HG02840 (cell line): ENCODE measurements around the gene SHE.
"Not testable (repeated sequence)": the region's sequence is repeated elsewhere in the genome, so short reads cannot be mapped to it uniquely, and the experiment has no call there.

Source experiments
- ATAC-seq: cut with Tn5 transposase; IDR thresholded peaks from one replicate; pipeline ENCODE4 v1.9.1; 2021; ENCODE audit warnings: mild to moderate bottlenecking, moderate library complexity, moderate number of reproducible peaks; ENCODE audit not compliant: unreplicated experiment, low FRiP score

Gene SHE

DNA sequence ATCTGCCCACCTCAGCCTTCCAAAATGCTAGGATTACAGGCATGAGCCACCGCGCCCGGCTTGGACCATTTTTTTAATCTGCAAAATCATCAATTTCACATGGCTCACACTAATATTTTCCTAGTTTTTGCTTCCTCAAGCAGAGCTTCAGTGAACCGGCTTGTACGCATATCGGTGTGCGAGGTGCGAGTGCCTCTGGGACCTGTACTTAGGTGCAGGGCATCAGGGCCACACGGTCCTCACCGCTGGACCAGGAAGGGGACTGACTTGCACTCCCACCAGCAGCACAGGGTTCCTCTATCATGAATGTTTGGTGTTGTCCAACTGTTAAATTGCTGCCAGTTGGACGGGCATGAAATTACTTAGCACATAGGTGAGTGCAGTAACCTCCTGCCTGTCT lies 15.4 kb upstream of the SHE start:
- no peak for ATAC-seq

DNA sequence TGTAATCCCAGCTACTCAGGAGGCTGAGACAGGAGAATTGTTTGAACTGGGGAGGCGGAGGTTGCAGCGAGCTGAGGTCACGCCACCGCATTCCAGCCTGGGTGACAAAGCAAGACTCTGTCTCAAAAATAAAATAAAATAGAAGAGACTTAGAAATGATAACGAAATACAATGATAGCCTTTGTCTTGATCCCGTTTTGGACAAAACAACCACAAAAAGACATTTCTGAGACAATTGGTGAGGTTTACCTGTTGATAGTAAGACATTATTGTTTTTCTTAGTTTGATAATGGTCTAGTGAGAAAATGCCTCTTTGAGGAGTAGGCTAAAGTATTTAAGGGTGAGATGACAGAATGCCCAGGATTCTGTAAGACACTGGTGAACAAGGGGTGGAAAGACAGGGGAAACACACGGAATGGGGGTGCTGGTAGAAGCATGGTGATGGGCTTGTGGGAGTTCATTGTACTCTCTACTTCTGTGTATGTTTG lies 11.9 kb upstream of the SHE start:
- no peak for ATAC-seq

DNA sequence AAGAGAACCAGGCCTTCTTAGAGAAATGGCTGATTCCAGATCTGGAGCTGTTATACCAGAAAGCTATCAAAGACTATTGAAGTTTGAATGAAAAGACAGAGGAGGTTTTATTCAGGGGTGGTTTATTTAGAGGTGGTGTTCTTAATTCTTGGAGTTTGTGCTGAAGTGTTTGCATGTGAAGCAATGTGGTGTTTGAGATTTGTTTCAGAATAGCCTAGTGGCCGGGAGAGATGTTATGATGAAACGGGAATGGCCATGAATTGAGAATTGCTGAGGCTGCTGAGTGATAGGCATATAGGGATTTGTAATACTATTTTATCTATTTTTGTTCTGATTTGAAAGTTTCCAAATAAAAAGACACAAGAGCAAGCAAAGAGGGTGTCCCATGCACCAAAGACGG lies 10.5 kb upstream of the SHE start:
- ATAC-seq, result no peak

DNA sequence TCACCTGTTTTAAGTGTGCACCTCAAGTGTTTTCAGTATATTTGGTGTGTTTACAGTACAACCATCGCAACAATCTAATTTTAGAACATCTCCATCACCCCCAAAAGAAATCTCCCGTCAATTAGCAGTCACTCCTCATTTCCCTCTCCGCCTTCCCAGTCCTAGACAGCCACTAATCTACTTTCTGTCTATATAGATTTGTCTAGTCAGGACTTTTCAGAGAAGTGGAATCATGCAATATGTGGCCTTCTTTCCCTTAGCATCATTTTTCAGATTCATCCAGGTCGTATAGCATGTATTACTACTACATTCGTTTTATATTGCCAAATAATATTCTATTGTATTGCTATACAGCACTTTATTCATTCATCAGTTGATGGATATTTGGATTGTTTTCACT lies 1.7 kb upstream of the SHE start:
- no peak for ATAC-seq

DNA sequence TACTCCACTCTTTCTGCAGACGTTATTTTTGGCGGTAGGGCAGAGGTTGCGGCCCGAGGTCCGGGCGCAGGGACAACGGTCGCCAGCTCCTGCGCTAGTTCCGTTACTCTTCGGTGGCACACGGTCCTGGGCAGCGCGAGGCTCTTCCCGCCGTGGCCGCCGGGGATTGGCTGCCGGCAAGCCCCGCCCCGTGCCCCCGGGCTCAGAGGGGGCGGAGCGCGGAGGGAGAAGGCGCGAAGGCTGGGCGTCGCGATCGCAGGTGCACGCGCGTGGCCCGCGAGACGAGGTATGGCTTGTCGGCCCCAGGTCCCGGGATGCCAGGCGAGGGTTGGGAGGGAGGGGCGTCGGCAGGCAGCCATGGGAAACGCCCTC lies 518 bp upstream of the SHE start:
- no peak for ATAC-seq

DNA sequence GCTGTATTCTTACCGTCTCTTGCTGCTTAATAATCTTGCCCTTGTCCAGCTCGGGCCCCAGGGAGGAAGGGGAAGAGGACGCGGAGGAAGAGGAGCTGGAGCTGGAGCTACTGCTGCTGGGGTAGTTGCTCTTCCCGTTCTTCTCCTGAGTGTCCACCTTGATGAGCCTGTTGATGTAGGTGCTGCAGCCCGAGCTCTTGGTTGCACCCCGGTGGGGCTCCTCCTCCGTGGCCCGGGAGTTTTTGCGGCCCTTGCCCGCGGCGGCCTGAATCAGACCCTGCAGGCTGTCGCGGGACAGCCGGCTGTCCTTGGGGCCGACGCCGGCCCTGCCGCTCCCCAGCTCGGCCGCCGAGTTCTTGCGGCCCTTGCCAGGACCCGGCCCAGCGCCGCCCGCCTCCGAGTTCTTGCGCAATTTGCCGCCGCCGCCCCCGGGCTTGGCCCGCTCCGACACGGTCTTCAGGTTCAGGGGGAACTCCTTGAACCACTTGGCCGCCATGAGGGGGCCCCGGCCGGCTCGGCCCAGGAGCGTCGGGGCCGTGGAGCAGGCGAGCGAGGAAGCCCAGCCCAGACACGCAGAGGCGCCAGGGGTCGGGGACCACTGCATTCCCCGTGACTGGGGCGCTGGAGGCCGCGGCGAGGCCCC lies 668 bp downstream of the SHE start:
- ATAC-seq, result no peak

DNA sequence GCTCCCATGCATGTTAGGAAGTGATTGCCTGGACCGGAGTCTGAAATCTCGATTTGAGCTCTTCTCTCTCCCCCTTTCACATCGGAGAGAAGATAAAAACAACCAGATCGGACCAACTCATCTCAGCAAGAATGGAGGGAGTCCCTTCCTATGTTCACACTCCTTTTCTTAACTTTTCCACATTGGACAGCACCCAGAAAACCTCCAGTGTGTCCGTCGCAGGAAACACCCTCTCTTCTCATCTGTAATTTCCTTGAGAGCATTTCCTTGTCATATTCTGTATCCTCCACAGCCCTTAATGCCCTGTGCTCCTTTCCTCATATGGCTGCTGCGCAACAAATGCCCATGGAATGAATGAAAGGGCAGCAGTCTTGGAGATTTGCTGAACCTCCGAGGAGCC lies 1.7 kb downstream of the SHE start:
- no peak for ATAC-seq

DNA sequence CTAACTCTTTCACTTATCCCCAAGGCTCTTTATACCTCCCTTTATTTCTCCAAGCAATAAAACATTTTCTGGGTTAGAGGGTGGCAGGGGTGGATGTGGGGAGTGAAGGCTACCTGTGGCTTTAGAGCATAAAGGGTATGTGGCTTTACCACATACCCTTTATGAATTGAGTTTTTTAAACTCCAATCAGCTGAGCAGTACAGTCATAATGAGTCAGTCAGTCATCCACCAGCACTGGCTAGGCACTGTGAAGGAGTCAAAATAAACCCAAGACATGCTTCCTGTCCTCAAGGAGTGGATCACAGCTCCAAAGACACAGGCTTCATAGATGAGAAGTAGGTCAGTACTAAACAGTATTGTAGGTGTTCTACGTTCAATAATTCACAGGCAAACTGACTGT lies 2.8 kb downstream of the SHE start:
- ATAC-seq, result no peak

DNA sequence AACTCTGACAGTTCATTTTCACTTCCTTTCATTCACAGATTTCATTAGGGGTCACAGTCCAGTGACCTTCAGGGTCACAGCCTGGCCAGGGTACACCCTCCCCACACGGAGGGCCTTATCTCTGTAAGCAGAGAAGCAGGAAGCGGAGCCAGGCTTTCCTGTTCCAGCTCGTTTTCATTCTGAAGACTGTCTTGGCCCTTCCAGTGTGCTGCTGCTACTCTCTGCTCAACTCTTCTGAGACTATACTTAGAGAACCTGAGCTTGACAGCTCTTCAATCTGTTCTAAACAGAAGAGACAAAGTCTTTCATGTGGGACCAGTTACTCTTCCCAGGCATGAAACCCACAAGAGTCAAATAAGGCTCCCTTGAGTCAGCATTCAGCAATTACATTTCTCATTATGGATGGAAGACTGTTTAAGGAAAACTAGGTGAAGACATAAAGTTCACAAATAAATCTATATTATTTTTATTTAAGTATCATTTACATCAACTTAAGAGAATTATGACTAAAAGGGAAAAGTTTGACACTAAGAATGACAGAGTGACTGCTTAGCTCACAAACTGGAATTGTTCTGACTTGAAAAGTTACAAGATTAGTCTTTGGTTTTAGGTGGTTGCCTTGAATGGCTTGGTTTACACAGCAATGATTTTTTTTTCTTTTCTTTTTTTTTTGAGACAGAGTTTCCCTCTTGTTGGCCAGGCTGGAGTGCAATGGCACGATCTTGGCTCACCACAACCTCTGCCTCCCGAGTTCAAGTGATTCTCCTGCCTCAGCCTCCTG lies 5.0 kb downstream of the SHE start:
- ATAC-seq, result no peak

DNA sequence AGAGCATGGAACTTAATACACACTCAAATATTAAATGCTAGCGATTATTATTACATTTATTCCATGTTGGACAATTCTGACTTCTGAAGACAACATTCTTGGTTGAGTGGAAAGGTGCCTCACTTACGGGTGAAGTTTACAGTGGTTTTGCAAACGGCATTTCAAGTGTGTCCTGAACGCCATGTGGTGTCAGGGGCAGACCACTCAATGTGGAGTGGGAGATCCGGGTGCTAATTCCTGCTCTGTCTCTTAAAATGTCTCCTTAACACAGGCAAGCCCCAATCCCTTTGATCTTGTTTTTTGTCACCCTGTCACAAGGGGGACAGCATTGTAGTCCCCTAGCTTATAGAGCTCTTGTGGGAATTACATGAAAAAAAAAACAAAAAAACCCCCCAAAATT lies 5.8 kb downstream of the SHE start:
- no peak for ATAC-seq

DNA sequence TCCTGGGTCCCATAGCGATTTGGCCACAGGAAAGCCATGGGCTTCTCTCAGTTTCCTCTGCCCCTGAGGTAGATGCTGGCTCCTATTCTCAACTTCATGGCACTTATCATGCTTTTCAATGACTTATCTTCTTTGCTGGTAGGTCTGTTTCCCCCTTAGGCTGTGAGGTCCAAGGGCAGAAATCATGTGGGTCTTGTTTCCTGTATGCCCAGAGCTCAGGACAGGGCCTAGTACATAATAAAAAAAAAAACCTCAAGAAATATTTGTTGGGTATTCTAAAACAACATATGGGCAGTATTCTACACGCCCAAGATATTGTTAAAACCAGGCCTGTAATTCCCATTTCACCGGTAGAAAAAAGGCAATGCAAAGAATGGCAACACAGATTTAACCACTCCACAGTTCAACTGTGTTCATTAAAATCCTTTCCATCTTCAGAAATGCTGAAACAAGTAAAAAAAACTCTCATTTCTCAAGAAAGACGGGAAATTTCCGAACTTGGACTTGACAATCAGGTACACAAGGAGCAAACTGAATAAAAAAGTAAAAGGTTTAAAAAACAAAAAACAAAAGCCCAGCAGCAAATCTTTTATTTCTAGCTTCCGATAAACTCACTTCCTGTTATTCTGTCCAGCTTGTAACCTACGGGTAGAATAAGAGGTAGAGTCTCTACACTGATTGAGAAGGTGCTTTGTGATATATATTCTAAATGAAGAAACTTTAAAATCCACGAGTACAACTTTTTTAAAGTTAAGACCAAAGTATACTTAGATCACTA lies 6.5 kb downstream of the SHE start:
- ATAC-seq, result no peak

DNA sequence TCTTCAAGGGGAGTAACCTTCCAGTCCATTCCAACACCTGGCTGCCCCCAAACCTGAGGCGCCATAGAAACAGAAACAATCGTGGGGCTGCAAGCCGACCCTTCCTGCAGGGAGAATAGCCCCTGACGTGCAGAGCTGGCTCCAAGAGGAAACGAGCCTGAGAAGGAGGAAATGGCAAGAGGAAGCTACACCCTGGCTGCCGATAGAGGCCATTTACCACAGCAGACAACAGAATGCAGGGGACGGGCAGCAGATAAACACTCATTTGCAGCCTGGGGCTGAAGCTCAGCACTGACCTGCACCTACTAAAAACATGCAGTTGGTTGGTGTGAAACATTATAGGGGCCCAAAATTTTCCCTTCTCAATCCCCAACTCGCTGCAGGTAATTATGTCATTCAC lies 8.9 kb downstream of the SHE start:
- ATAC-seq, result no peak

DNA sequence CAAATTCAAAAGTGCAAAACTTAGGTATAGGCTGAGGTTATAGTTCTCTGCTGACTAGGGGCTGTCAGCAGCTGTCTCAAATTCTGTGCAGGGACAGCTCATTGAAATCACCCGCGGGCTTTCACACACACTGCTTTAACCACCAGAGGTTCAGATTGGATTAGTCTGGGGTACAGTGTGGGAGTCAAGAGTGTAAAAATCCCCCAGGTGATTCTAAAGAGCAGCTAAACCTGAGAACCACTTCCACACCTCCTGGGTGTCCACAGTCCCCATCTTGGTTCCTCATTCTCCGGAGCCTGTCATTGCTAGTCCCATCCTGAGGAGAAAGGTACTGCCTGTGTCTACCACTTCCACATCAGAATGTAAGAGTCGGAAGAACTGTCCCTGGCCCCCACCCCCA lies 10.1 kb downstream of the SHE start:
- ATAC-seq, result no peak

DNA sequence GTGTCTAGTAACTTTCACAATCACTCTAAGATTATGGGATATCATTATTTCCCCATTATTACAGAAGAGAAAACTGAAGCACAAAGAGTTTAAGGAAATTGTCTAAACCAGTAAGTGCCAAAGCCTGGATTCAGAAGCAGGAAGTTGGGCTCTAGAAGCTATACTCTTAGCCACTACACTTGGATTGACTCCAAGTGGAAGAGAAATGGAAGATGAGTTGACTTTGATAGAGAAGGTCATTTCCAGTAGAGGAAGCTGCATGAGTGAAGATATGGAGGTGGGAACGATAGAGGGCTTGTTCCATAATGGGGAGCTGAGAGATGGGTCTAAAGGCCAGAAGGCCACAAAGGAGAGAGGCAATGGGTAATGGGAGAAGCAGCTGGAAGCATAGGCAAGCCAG lies 11.9 kb downstream of the SHE start:
- ATAC-seq, result no peak

DNA sequence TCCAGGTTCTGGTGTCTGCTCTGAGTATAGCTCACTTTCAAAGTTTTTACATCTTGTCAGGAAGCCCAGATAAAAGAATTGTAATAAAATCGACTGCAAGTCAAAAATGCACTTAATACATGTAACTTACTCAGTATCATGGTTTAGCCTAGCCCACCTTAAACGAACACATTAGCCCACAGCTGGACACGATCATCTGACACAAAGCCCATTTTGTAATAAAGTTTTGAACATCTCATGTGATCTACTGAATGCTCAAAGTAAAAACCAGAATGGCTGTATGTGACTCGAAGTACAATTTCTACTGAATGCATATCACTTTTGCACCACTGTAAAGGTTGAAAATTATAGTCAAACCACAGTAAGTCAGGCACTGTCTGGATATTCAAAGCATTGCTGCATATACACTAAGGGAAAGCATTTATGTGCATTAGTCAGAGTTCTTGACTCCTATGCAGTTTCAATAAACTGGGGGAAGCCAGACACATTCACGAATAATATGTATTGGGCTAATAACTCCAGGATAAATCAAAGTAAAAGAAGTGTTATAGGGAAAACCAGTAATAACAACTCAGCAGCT lies 12.4 kb downstream of the SHE start:
- ATAC-seq, result no peak

DNA sequence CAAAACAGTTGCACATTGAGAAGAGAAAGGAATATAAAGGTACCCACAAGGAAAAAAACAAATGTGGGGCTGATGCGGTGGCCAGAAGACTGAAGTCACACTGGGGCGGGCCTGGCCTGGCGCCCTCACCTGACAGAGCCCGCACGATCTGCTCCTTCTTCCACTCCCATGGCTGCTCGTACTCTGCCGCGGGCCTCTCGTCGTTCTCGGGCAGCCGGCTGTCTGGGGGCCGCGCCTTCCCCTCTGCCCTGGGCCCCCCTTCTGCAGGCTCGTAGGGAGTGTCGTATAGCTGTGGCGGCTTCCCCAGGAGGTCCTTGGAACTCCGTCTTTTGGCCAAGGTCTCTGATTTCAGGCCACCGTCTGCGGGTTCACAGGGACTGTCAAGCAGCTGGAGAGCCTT lies 13.3 kb downstream of the SHE start:
- no peak for ATAC-seq

DNA sequence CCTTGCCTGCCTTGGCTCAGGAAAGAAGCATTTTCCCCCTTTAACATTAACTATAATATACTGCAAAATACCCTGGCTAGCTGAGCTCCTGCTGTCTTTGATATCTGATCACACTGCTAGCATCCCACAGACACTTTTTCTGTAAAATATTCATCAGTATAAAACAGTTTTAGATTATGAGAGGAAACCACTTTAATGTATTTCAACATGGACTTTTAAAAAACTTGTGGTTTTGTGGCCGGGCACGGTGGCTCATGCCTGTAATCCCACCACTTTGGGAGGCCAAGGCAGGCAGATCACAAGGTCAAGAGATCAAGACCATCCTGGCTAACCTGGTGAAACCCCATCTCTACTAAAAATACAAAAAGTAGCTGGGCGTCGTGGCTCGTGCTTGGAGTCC lies 15.5 kb downstream of the SHE start:
- ATAC-seq, result not testable (repeated sequence)

DNA sequence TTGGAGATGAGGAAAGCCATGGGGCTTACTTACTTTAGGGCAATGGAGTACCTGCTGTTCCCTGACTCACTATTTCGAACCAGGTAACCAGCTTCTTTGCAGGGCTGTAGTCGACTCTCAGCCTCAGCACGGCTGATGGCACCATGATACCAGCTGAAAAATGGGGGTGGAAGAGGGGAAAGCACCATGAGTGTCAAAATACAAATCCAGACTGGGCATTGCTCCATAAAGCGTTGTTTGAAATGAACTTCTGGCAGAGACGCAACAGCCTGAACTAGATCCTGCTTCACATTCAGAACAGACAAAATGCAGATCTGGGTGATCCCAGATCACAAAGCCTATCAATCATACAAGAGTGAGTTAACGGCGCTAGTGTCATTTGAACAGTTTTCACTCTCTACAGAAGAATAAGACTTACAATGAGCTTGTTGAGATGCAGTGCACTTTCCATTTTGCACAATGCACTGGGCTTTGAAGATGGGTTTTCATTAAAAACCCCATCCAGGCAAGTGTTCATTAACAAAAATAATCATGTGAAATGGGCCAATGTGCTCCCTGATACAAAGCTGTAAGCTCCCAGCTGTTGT lies 16.2 kb downstream of the SHE start:
- ATAC-seq, result no peak

DNA sequence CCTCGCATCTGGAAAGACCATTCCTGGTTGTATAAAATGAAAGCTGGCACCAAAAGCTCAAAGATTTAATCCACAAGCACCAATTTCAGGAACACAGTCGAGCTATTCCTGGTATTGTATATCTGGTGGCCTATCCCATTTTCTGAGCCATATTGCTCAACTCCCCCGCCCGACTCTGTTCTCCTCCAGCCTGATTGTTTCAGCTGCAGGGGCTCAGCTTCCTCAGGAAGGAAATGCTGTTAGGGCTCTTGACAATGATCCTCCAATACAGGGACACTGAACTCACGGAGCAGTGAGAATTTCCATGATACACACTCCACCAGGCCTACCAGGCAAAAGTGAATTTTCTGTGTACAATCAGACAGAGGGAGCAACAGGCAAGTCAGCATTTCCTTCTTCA lies 17.1 kb downstream of the SHE start:
- ATAC-seq, result no peak

DNA sequence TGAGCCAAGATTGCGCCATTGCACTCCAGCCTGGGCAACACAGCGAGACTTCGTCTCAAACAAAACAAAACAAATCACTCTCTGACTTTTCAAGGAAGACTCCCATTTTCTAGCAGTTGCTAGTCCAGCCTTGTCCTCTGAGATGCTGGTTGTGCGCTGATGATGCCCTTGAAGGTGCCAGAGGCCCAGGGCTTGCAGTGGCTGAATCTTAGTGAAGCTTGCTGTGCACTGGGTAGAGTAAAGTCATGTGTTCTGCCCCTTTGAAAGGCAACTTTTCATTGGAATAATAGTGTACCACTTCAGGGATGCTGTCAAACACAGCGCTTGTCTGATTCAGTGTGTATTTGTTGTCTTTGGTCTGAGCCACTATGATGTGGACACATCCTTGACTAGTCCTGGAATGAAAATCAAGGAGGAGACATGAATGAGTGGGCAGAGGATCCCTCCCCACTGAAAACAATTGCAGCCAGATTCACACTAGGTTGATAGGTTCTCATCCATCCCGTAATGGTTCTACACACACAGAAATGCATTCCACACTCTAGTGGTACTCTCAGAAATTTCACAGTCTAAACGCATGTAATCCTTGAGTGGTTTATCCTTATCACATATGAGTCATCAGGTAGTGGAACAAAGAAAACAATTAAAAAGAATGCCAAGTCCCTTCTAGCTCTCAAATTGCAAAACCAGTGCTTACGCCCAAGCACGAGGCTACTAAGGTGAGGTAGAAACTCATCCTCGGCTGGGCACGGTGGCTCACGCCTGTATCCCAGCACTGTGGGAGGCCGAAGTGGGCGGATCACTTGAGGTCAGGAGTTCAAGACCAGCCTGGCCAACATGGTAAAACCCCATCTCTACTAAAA lies 18.0 kb downstream of the SHE start:
- ATAC-seq, result no peak
